ENCODE measurements around the gene NLGN1.

Gene NLGN1

DNA sequence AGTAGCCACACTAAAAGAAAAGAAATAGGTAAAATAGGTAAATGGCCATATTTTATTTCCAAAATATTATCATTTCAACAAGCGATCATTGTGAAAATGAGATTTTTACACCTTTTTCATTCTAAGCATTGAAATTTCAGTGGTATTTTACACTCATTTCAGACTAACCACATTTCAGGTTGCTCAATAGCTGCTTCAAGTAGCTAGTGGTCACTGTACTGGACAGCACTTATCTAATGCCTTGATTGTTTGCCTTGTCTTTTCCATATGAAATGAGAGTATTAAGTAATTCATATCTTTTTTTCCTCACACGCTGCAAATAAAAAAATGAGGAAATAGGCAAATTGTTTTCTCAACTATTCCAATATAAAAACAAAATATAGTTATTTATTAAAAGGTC, 332.8 kb downstream of the NLGN1 start:
- no CpG with 5 or more reads among the region's 2 CpGs for WGBS (ENCODE audit: insufficient coverage)
- Histone ChIP-seq H3K27me3 (replicated peaks in 2 of 5; ENCODE audit: control insufficient read depth in 4 of 5, insufficient read depth in 5 of 5, low read length in 4 of 5) (no peaks in the 10 kb centered on the region), H3K27ac (ENCODE audit: insufficient read depth in 1 of 2, low read depth in 1 of 2, low read length in 2 of 2, poor library complexity in 1 of 2, severe bottlenecking in 2 of 2) (no peak overlapping the region), H3K4me3 (ENCODE audit: control insufficient read depth in 1 of 7, extremely low read depth in 1 of 7, insufficient read depth in 4 of 7, low read depth in 2 of 7, low read length in 6 of 7) (no peak overlapping the region), H3K4me1 (ENCODE audit: control extremely low read depth in 1 of 4, control insufficient read depth in 4 of 4, insufficient read depth in 4 of 4, low read length in 3 of 4) (peaks cover 0 to 4% (median 1%) of the 10 kb centered on the region in 4 experiments), H3K36me3 (ENCODE audit: control insufficient read depth in 4 of 4, insufficient read depth in 4 of 4, low read length in 3 of 4) (no peaks in the 10 kb centered on the region), H3K9me3 (ENCODE audit: control extremely low read depth in 1 of 5, control insufficient read depth in 4 of 5, insufficient read depth in 2 of 5, low read depth in 1 of 5, low read length in 4 of 5) (peaks cover 0 to 1% (median 0%) of the 10 kb centered on the region in 5 experiments)
- ChIA-PET CTCF (no interaction called here), POLR2A (no interaction called here)
- no peak for DNase-seq

DNA sequence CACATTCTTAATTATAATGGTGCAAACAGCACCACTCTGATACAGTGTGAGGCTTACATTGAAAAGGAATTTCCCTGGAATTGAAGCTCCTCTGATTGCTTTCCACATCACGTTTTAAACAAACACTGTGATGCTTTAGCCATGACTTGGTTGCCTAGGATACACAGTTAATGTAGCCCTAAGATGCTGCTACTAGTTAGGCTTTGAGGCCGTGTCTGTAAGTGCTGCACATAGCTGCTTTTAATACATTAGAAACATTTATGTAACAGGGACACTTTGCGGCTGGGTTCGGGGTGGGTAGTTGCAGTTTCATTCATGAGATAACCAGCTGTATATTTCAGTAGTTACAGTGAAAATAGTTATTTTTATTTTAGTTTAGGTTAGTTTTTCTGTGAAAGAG, 334.7 kb downstream of the NLGN1 start:
- H3K4me3 ChIP-seq (ENCODE audit: control insufficient read depth in 1 of 7, extremely low read depth in 1 of 7, insufficient read depth in 4 of 7, low read depth in 2 of 7, low read length in 6 of 7): no peak overlapping the region
- WGBS (ENCODE audit: insufficient coverage): 100% methylated on average over 2 of the region's 4 CpGs
- H3K9me3 ChIP-seq (ENCODE audit: control extremely low read depth in 1 of 5, control insufficient read depth in 4 of 5, insufficient read depth in 2 of 5, low read depth in 1 of 5, low read length in 4 of 5): peaks cover 0 to 1% (median 0%) of the 10 kb centered on the region in 5 experiments
- ChIA-PET POLR2A (no interaction called here), CTCF (interaction anchor here (1.5 kb wide), 1 partner anchor 19 kb away, joined by 4 read pairs; no protein-coding TSS in a partner anchor)
- H3K27ac ChIP-seq (ENCODE audit: insufficient read depth in 1 of 2, low read depth in 1 of 2, low read length in 2 of 2, poor library complexity in 1 of 2, severe bottlenecking in 2 of 2): no peak overlapping the region
- peaks cover 0 to 4% (median 1%) of the 10 kb centered on the region in 4 experiments for H3K4me1 ChIP-seq (ENCODE audit: control extremely low read depth in 1 of 4, control insufficient read depth in 4 of 4, insufficient read depth in 4 of 4, low read length in 3 of 4)
- no peak for DNase-seq
- H3K36me3 ChIP-seq (ENCODE audit: control insufficient read depth in 4 of 4, insufficient read depth in 4 of 4, low read length in 3 of 4): no peaks in the 10 kb centered on the region
- H3K27me3 ChIP-seq (replicated peaks in 2 of 5; ENCODE audit: control insufficient read depth in 4 of 5, insufficient read depth in 5 of 5, low read length in 4 of 5): no peaks in the 10 kb centered on the region

GRCh38 chr3:173733029-173733652, 335.6 kb downstream of the NLGN1 start:
- H3K27ac ChIP-seq (ENCODE audit: insufficient read depth in 1 of 2, low read depth in 1 of 2, low read length in 2 of 2, poor library complexity in 1 of 2, severe bottlenecking in 2 of 2): no peak overlapping the region
- POLR2A ChIA-PET: no interaction called here

DNA sequence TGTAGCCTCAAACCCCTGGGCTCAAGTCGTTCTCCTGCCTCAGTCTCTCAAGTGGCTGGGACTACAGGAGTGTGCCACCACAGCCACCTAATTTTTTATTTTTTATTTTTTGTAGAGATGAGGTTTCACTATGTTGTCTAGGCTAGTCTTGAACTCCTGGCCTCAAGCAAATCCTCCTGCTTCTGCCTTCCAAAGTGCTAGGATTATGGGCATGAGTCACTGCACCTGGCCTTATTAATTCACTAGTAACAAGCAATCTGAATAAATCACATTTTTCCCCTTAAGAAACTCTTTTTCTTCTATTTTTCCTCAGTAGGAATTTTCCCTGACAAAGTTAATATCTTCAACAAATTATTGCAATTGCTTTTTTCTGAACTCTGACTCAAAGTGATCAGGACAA, 336.9 kb downstream of the NLGN1 start:
- CTCF ChIA-PET: interaction anchor here (1.5 to 1.6 kb wide), 2 partner anchors 16 to 18 kb away, joined by 3 to 4 read pairs; no protein-coding TSS in a partner anchor
- POLR2A ChIA-PET: no interaction called here
- 100% methylated on average over 1 of the region's 1 CpG for WGBS (ENCODE audit: insufficient coverage)
- Histone ChIP-seq H3K27me3 (replicated peaks in 2 of 5; ENCODE audit: control insufficient read depth in 4 of 5, insufficient read depth in 5 of 5, low read length in 4 of 5) (no peaks in the 10 kb centered on the region), H3K9me3 (ENCODE audit: control extremely low read depth in 1 of 5, control insufficient read depth in 4 of 5, insufficient read depth in 2 of 5, low read depth in 1 of 5, low read length in 4 of 5) (no peaks in the 10 kb centered on the region), H3K4me3 (ENCODE audit: control insufficient read depth in 1 of 7, extremely low read depth in 1 of 7, insufficient read depth in 4 of 7, low read depth in 2 of 7, low read length in 6 of 7) (no peak overlapping the region), H3K4me1 (ENCODE audit: control extremely low read depth in 1 of 4, control insufficient read depth in 4 of 4, insufficient read depth in 4 of 4, low read length in 3 of 4) (peaks cover 0 to 4% (median 1%) of the 10 kb centered on the region in 4 experiments), H3K36me3 (ENCODE audit: control insufficient read depth in 4 of 4, insufficient read depth in 4 of 4, low read length in 3 of 4) (no peaks in the 10 kb centered on the region), H3K27ac (ENCODE audit: insufficient read depth in 1 of 2, low read depth in 1 of 2, low read length in 2 of 2, poor library complexity in 1 of 2, severe bottlenecking in 2 of 2) (no peak overlapping the region)
- no peak for DNase-seq

More at GRCh38 chr3:173733029-173733652, 335.6 kb downstream of the NLGN1 start:
- no CpG with 5 or more reads among the region's 1 CpG for WGBS (ENCODE audit: insufficient coverage)
- H3K27me3 ChIP-seq (replicated peaks in 2 of 5; ENCODE audit: control insufficient read depth in 4 of 5, insufficient read depth in 5 of 5, low read length in 4 of 5): no peaks in the 10 kb centered on the region
- H3K9me3 ChIP-seq (ENCODE audit: control extremely low read depth in 1 of 5, control insufficient read depth in 4 of 5, insufficient read depth in 2 of 5, low read depth in 1 of 5, low read length in 4 of 5): no peaks in the 10 kb centered on the region
- H3K4me1 ChIP-seq (ENCODE audit: control extremely low read depth in 1 of 4, control insufficient read depth in 4 of 4, insufficient read depth in 4 of 4, low read length in 3 of 4): peaks cover 0 to 4% (median 1%) of the 10 kb centered on the region in 4 experiments
- no peak overlapping the region for H3K4me3 ChIP-seq (ENCODE audit: control insufficient read depth in 1 of 7, extremely low read depth in 1 of 7, insufficient read depth in 4 of 7, low read depth in 2 of 7, low read length in 6 of 7)
- no peaks in the 10 kb centered on the region for H3K36me3 ChIP-seq (ENCODE audit: control insufficient read depth in 4 of 4, insufficient read depth in 4 of 4, low read length in 3 of 4)
- CTCF ChIA-PET: interaction anchor here (0.9 to 1.6 kb wide), 6 partner anchors 9 to 269 kb away, joined by 3 to 4 read pairs (median 4); no protein-coding TSS in a partner anchor
- DNase-seq: peak; percentile 24 to 58 (median 55)

DNA sequence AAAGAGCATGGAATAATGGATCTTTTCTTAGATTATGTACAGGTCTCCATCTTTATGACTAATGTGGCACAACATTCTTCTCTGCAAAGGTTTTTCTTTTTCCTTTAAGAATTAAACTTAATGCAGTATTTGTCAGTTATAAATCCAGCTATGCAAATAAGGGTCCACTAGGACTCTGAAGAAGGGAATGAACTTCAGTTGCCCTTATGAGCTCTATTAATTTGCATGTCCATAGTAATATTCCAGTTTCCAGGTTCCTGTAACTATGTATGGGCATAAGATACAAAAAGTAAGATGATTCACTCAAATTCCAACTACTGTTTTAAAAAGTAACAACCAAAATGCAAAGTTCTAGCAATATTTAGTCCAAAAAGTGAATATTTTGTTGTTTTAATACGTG, 337.4 kb downstream of the NLGN1 start:
- H3K4me3 ChIP-seq (ENCODE audit: control insufficient read depth in 1 of 7, extremely low read depth in 1 of 7, insufficient read depth in 4 of 7, low read depth in 2 of 7, low read length in 6 of 7): no peak overlapping the region
- H3K27me3 ChIP-seq (replicated peaks in 2 of 5; ENCODE audit: control insufficient read depth in 4 of 5, insufficient read depth in 5 of 5, low read length in 4 of 5): no peaks in the 10 kb centered on the region
- no peak for DNase-seq
- no CpG with 5 or more reads among the region's 1 CpG for WGBS (ENCODE audit: insufficient coverage)
- no peaks in the 10 kb centered on the region for H3K36me3 ChIP-seq (ENCODE audit: control insufficient read depth in 4 of 4, insufficient read depth in 4 of 4, low read length in 3 of 4)
- ChIA-PET POLR2A (no interaction called here), CTCF (interaction anchor here (1.5 kb wide), 1 partner anchor 16 kb away, joined by 3 read pairs; no protein-coding TSS in a partner anchor)
- H3K4me1 ChIP-seq (ENCODE audit: control extremely low read depth in 1 of 4, control insufficient read depth in 4 of 4, insufficient read depth in 4 of 4, low read length in 3 of 4): peaks cover 0 to 4% (median 1%) of the 10 kb centered on the region in 4 experiments
- no peaks in the 10 kb centered on the region for H3K9me3 ChIP-seq (ENCODE audit: control extremely low read depth in 1 of 5, control insufficient read depth in 4 of 5, insufficient read depth in 2 of 5, low read depth in 1 of 5, low read length in 4 of 5)
- no peak overlapping the region for H3K27ac ChIP-seq (ENCODE audit: insufficient read depth in 1 of 2, low read depth in 1 of 2, low read length in 2 of 2, poor library complexity in 1 of 2, severe bottlenecking in 2 of 2)

DNA sequence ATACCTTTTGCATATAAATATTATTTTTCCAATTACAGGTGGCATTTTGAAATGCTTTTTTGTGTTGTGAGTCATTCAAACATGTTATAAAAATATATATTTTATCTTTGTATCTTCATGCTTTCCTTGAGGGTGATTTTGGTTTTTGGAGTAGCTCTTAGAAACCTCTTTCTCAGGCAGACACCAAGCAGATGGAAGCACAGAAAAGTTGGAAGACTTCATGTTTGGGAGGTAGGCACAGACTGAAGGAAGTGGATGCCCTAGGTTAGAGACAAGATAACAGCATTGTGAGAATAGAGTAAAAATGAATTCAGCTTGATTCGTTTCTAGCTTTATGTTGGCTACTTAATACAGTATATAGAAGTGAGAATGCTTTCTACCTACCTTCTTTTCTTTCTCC, 338.3 kb downstream of the NLGN1 start:
- no CpG with 5 or more reads among the region's 1 CpG for WGBS (ENCODE audit: insufficient coverage)
- DNase-seq: no peak
- no peaks in the 10 kb centered on the region for H3K36me3 ChIP-seq (ENCODE audit: control insufficient read depth in 4 of 4, insufficient read depth in 4 of 4, low read length in 3 of 4)
- CTCF ChIA-PET: no interaction called here
- H3K27ac ChIP-seq (ENCODE audit: insufficient read depth in 1 of 2, low read depth in 1 of 2, low read length in 2 of 2, poor library complexity in 1 of 2, severe bottlenecking in 2 of 2): no peak overlapping the region
- peaks cover 0 to 4% (median 1%) of the 10 kb centered on the region in 4 experiments for H3K4me1 ChIP-seq (ENCODE audit: control extremely low read depth in 1 of 4, control insufficient read depth in 4 of 4, insufficient read depth in 4 of 4, low read length in 3 of 4)
- H3K27me3 ChIP-seq (replicated peaks in 2 of 5; ENCODE audit: control insufficient read depth in 4 of 5, insufficient read depth in 5 of 5, low read length in 4 of 5): no peaks in the 10 kb centered on the region
- H3K9me3 ChIP-seq (ENCODE audit: control extremely low read depth in 1 of 5, control insufficient read depth in 4 of 5, insufficient read depth in 2 of 5, low read depth in 1 of 5, low read length in 4 of 5): no peaks in the 10 kb centered on the region
- H3K4me3 ChIP-seq (ENCODE audit: control insufficient read depth in 1 of 7, extremely low read depth in 1 of 7, insufficient read depth in 4 of 7, low read depth in 2 of 7, low read length in 6 of 7): no peak overlapping the region
- POLR2A ChIA-PET: no interaction called here

GRCh38 chr3:173737167-173737808, 339.7 kb downstream of the NLGN1 start:
- Histone ChIP-seq H3K4me3 (ENCODE audit: control insufficient read depth in 1 of 7, extremely low read depth in 1 of 7, insufficient read depth in 4 of 7, low read depth in 2 of 7, low read length in 6 of 7) (no peak overlapping the region), H3K4me1 (ENCODE audit: control extremely low read depth in 1 of 4, control insufficient read depth in 4 of 4, insufficient read depth in 4 of 4, low read length in 3 of 4) (peaks cover 0 to 4% (median 1%) of the 10 kb centered on the region in 4 experiments), H3K27ac (ENCODE audit: insufficient read depth in 1 of 2, low read depth in 1 of 2, low read length in 2 of 2, poor library complexity in 1 of 2, severe bottlenecking in 2 of 2) (no peak overlapping the region), H3K27me3 (replicated peaks in 2 of 5; ENCODE audit: control insufficient read depth in 4 of 5, insufficient read depth in 5 of 5, low read length in 4 of 5) (no peaks in the 10 kb centered on the region), H3K9me3 (ENCODE audit: control extremely low read depth in 1 of 5, control insufficient read depth in 4 of 5, insufficient read depth in 2 of 5, low read depth in 1 of 5, low read length in 4 of 5) (no peaks in the 10 kb centered on the region), H3K36me3 (ENCODE audit: control insufficient read depth in 4 of 4, insufficient read depth in 4 of 4, low read length in 3 of 4) (no peaks in the 10 kb centered on the region)
- POLR2A ChIA-PET: no interaction called here
- CTCF ChIA-PET: no interaction called here
- no peak for DNase-seq
- no CpG with 5 or more reads among the region's 2 CpGs for WGBS (ENCODE audit: insufficient coverage)

Data from common myeloid progenitor, CD34-positive (primary cell).